K562 (cell line): ENCODE data around the gene TPM4. TPM values are rescaled to one million over a fixed set of nuclear protein-coding genes. Genes with fewer than 3 reads are reported as not detected.

Experiments
- EWSR1 ChIP-seq: fragments of 450-650 bp; IDR thresholded peaks from 2 replicates; pipeline ENCODE4 v1.6.1; 2018; ENCODE audit warnings: borderline replicate concordance, mild to moderate bottlenecking, low read depth, moderate library complexity; ENCODE audit not compliant: partially characterized antibody
- FIP1L1 ChIP-seq: fragments of 200-400 bp; formaldehyde crosslinking; IDR thresholded peaks from 2 replicates; pipeline ENCODE4 v1.6.1; 2018; ENCODE audit warnings: mild to moderate bottlenecking, low read depth, low read length; ENCODE audit not compliant: poor library complexity, severe bottlenecking
- HDAC3 ChIP-seq: fragments of 450-650 bp; IDR thresholded peaks from 2 replicates; pipeline ENCODE4 v1.6.1; 2018; ENCODE audit warnings: borderline replicate concordance, mild to moderate bottlenecking, moderate library complexity; ENCODE audit not compliant: partially characterized antibody
- HSF4 ChIP-seq: fragments of 250-450 bp; sonication (Bioruptor Pico); IDR thresholded peaks from 2 replicates; pipeline ENCODE4 v2.1.2; 2022; ENCODE audit warnings: mild to moderate bottlenecking, moderate library complexity, borderline replicate concordance
- KLF10 ChIP-seq: fragments of 250-450 bp; sonication (Bioruptor Pico); IDR thresholded peaks from 2 replicates; pipeline ENCODE4 v1.6.1; 2021; ENCODE audit warnings: matching md5 sums
- MAFK ChIP-seq: IDR thresholded peaks from 2 replicates; pipeline ENCODE4 v1.6.1; 2011; ENCODE audit warnings: low read length, improper control_type of control experiment
- MBD2 ChIP-seq: sonication (generic); IDR thresholded peaks from 2 replicates; pipeline ENCODE4 v1.6.1; 2016; ENCODE audit warnings: low read depth, borderline replicate concordance
- NFRKB ChIP-seq: fragments of 450-650 bp; IDR thresholded peaks from 2 replicates; pipeline ENCODE4 v1.6.1; 2016; ENCODE audit warnings: low read depth
- PHTF2 ChIP-seq: fragments of 250-450 bp; sonication (Bioruptor Pico); IDR thresholded peaks from 2 replicates; pipeline ENCODE4 v1.5.0; 2021; ENCODE audit warnings: mild to moderate bottlenecking
- POLR2A ChIP-seq: fragments of 450-650 bp; conservative IDR thresholded peaks from 2 replicates; pipeline ENCODE4 v1.6.1; 2016
- POLR2AphosphoS5 ChIP-seq: IDR thresholded peaks from 2 replicates; pipeline ENCODE4 v1.6.1; 2011; ENCODE audit warnings: mild to moderate bottlenecking, low read depth, low read length, moderate library complexity; ENCODE audit not compliant: control insufficient read depth, insufficient read depth
- RFX1 ChIP-seq: fragments of 450-650 bp; IDR thresholded peaks from 2 replicates; pipeline ENCODE4 v1.6.1; 2016; ENCODE audit warnings: mild to moderate bottlenecking, moderate library complexity
- RUNX1 ChIP-seq: sonication (generic); IDR thresholded peaks from 2 replicates; pipeline ENCODE4 v1.6.1; 2016; ENCODE audit warnings: antibody characterized with exemption, low read depth
- SMARCE1 ChIP-seq: fragments of 450-650 bp; IDR thresholded peaks from 2 replicates; pipeline ENCODE4 v1.7.1; 2016; ENCODE audit warnings: mild to moderate bottlenecking
- SRSF1 ChIP-seq: fragments of 200-400 bp; formaldehyde crosslinking; IDR thresholded peaks from 2 replicates; pipeline ENCODE4 v1.6.1; 2017; ENCODE audit warnings: mild to moderate bottlenecking, low read depth, low read length, moderate library complexity
- TRIM28 ChIP-seq: fragments of 450-650 bp; IDR thresholded peaks from 2 replicates; pipeline ENCODE4 v1.6.1; 2017
- XRCC4 ChIP-seq: IDR thresholded peaks from one replicate; pipeline ENCODE4 v1.6.1; 2011; ENCODE audit not compliant: insufficient read depth, insufficient read length; ENCODE audit errors: extremely low read depth
- ZFP1 ChIP-seq: fragments of 450-650 bp; formaldehyde crosslinking; IDR thresholded peaks from 2 replicates; pipeline ENCODE4 v1.4.0; 2020; ENCODE audit warnings: mild to moderate bottlenecking, mixed read lengths
- polyA plus RNA-seq, 8 experiments: library from polyadenylated mRNA; depleted of rRNA in 4 of 8; stranded (reverse) in 5 of 8; unstranded in 3 of 8; fragments of >200 nt; fragmentation: Nextera tagmentation in 2 of 8; fragmentation: Illumina TruSeq in 1 of 8; extraction: Ambion mirVana in 2 of 8; extraction: Trizol in 1 of 8; gene quantifications; 2 replicates each; pipeline versions ENCODE4 v1.2.1 to v1.2.3, GENCODE V29; 2011 to 2014; ENCODE audit warnings: inconsistent platforms in 1 of 8, missing spikeins in 1 of 8
- total RNA-seq, 7 experiments: library from RNA; depleted of rRNA in 6 of 7; stranded (reverse); fragments of >200 nt in 6 of 7; fragmentation: Illumina TruSeq in 2 of 7; extraction: Trizol in 2 of 7; gene quantifications; 2 replicates each; pipeline versions ENCODE4 v1.2.1 to v1.2.3, GENCODE V29; 2011 to 2021; ENCODE audit warnings: low replicate concordance in 1 of 7
- TF ChIP-seq, protein P1 (sequence below), 2 experiments: fragments of 450-650 bp; conservative IDR thresholded peaks; 2 replicates each; pipeline ENCODE4 v1.6.1; 2017; ENCODE audit warnings: mild to moderate bottlenecking in 2 of 2, moderate library complexity in 2 of 2
- TF ChIP-seq, protein P2 (sequence below): conservative IDR thresholded peaks from 2 replicates; pipeline ENCODE4 v1.6.1; 2011; ENCODE audit warnings: low read depth, mild to moderate bottlenecking, low read length; ENCODE audit not compliant: control insufficient read depth
- TF ChIP-seq, protein P3 (sequence below): sonication (generic); formaldehyde crosslinking; IDR thresholded peaks from 2 replicates; pipeline ENCODE4 v1.8.1; 2023; ENCODE audit warnings: mild to moderate bottlenecking, missing genetic modification reagents
- TF ChIP-seq, protein P4 (sequence below): fragments of 250-450 bp; sonication (Bioruptor Pico); IDR thresholded peaks from 2 replicates; pipeline ENCODE4 v1.6.1; 2021; ENCODE audit warnings: mild to moderate bottlenecking

Gene TPM4
- total and polyA plus RNA-seq, 9 of the 15 experiments (the other 6 are each of a cell fraction or from before 2014, with no cell fraction given) = 28.1 to 111 (median 77.4) TPM

DNA sequence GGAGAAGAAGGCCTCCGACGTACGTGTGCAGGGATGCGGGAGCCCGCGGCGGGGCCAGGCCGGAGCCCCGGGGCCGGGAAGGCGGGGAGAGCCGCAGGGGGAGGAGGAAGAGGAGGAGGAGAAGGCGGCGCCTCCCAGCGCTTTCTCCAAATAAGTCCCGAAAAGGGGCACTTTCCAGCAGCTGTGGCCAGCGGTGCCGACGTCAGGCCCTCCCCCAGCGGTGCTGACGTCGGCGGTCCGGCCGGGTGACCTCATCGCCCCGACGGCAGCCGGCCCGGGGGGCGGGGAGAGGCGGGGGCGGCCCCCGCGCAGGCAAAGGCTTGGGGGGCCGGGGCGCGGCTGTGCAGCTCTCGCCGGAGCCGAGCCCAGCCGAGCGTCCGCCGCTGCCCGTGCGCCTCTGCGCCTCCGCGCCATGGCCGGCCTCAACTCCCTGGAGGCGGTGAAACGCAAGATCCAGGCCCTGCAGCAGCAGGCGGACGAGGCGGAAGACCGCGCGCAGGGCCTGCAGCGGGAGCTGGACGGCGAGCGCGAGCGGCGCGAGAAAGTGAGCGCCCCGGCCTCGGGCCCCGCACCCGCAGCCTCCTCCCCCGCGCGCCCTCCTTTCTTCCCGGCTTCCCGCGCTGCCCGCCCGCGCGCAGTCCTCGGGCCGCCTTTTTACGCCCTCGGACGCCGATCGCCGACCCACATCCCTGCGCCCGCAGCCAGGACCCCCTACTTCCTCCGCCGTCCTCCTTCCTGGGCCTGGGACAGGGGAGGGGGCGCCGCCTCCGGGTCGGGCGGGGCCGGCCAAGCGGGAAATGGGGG is at the start of gene TPM4 (continued):
- TF ChIP-seq POLR2A = peak; percentile 67
- no peak for TF ChIP-seq HSF4 (CRISPR knock-in tag)
- TF ChIP-seq MBD2 = peak; percentile 18; the same call in 1 of the 2 replicates
- no peak for TF ChIP-seq KLF10 (CRISPR knock-in tag)
- TF ChIP-seq POLR2AphosphoS5 = peak; percentile 29; the same call in 1 of the 2 replicates
- no peak for TF ChIP-seq RFX1
- no peak for TF ChIP-seq EWSR1
- TF ChIP-seq, protein P1, sequence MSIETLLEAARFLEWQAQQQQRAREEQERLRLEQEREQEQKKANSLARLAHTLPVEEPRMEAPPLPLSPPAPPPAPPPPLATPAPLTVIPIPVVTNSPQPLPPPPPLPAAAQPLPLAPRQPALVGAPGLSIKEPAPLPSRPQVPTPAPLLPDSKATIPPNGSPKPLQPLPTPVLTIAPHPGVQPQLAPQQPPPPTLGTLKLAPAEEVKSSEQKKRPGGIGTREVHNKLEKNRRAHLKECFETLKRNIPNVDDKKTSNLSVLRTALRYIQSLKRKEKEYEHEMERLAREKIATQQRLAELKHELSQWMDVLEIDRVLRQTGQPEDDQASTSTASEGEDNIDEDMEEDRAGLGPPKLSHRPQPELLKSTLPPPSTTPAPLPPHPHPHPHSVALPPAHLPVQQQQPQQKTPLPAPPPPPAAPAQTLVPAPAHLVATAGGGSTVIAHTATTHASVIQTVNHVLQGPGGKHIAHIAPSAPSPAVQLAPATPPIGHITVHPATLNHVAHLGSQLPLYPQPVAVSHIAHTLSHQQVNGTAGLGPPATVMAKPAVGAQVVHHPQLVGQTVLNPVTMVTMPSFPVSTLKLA (conservative IDR thresholded peaks at IDR 0.05) = peak in 1 of 2 experiments; percentile 39; a peak in 1 of 4 replicates
- TF ChIP-seq SRSF1 = no peak
- TF ChIP-seq, protein P2, sequence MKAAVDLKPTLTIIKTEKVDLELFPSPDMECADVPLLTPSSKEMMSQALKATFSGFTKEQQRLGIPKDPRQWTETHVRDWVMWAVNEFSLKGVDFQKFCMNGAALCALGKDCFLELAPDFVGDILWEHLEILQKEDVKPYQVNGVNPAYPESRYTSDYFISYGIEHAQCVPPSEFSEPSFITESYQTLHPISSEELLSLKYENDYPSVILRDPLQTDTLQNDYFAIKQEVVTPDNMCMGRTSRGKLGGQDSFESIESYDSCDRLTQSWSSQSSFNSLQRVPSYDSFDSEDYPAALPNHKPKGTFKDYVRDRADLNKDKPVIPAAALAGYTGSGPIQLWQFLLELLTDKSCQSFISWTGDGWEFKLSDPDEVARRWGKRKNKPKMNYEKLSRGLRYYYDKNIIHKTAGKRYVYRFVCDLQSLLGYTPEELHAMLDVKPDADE = 0 out of 2 replicates have a peak, but pooled peaks have one; percentile 28
- TF ChIP-seq, protein P3, sequence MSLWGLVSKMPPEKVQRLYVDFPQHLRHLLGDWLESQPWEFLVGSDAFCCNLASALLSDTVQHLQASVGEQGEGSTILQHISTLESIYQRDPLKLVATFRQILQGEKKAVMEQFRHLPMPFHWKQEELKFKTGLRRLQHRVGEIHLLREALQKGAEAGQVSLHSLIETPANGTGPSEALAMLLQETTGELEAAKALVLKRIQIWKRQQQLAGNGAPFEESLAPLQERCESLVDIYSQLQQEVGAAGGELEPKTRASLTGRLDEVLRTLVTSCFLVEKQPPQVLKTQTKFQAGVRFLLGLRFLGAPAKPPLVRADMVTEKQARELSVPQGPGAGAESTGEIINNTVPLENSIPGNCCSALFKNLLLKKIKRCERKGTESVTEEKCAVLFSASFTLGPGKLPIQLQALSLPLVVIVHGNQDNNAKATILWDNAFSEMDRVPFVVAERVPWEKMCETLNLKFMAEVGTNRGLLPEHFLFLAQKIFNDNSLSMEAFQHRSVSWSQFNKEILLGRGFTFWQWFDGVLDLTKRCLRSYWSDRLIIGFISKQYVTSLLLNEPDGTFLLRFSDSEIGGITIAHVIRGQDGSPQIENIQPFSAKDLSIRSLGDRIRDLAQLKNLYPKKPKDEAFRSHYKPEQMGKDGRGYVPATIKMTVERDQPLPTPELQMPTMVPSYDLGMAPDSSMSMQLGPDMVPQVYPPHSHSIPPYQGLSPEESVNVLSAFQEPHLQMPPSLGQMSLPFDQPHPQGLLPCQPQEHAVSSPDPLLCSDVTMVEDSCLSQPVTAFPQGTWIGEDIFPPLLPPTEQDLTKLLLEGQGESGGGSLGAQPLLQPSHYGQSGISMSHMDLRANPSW (CRISPR knock-in tag) = no peak
- TF ChIP-seq SMARCE1 = no peak
- no peak for TF ChIP-seq PHTF2
- TF ChIP-seq, protein P4, sequence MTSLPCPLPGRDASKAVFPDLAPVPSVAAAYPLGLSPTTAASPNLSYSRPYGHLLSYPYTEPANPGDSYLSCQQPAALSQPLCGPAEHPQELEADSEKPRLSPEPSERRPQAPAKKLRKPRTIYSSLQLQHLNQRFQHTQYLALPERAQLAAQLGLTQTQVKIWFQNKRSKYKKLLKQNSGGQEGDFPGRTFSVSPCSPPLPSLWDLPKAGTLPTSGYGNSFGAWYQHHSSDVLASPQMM (CRISPR knock-in tag) = no peak
- TF ChIP-seq RUNX1 = no peak
- TF ChIP-seq HDAC3 = no peak
- peak; percentile 74 for TF ChIP-seq FIP1L1
- TF ChIP-seq NFRKB = no peak
- TF ChIP-seq TRIM28 = no peak
- TF ChIP-seq XRCC4 = no peak
- peak; percentile 39; the same call in 1 of the 2 replicates for TF ChIP-seq MAFK
- no peak for TF ChIP-seq ZFP1 (CRISPR knock-in tag)
